ENCODE results near the gene MITF. TPM values are rescaled to one million over a fixed set of nuclear protein-coding genes. Genes with fewer than 3 reads are reported as not detected.
A peak's percentile ranks its signal among the peaks of the same experiment; 100 is the strongest.

Gene MITF
- polyA plus RNA-seq, 1 donor (not counting 4 experiments of a cell fraction or from before 2014, with no cell fraction given), result 2.7 TPM

DNA sequence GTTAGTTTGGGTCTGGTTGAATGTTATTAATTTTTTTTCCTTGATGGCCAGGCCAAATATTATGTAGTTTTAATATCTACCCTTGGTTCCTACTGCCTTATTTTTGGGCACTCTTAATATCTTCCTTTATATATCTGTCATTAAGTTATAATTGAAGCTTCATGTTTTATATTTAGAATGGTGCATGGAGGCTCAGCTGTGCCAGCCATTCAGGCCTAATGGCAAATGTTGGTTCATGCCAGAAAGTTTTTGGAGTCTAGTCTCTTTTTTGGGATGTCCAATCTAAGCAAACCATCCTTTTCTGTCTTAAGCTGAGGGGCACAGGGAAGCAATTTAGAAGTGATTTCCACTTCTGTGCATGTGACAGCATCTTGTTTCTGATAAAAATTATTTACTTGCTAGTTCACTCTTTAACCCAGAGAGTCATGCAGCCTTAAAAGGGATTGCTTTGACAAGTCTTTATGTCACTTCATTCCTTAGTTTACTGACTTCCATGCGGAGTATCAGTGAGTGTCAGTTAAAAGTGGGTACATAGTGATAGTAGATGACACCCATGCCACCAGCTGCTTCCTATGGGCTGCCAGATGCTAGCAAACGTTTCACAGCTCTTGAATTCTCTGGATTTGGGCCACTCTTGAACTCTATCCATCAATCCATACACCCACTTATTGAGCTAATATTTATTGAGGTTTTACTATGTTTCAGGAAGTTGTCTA is 33.0 kb downstream of the MITF start:
- Histone ChIP-seq H2AFZ (ENCODE audit: control insufficient read depth, low read length) (no peak overlapping the region), H3K9me1 (ENCODE audit: control insufficient read depth, extremely low read depth, insufficient read depth, low read length) (no peaks in the 10 kb centered on the region), H3K4me3 (ENCODE audit: control insufficient read depth in 2 of 3, extremely low read depth in 1 of 3, insufficient read depth in 2 of 3, low read depth in 1 of 3, low read length in 3 of 3) (no peak overlapping the region), H3K36me3 (ENCODE audit: control insufficient read depth in 2 of 2, extremely low read depth in 1 of 2, insufficient read depth in 2 of 2, low read length in 2 of 2) (no peaks in the 10 kb centered on the region), H3K27me3 (ENCODE audit: control insufficient read depth, extremely low read depth, insufficient read depth, low read length) (no peaks in the 10 kb centered on the region), H3K4me2 (ENCODE audit: control insufficient read depth, extremely low read depth, insufficient read depth, low read depth, low read length) (no peak overlapping the region), H3K79me2 (ENCODE audit: control insufficient read depth, insufficient read depth, low read length) (no peaks in the 10 kb centered on the region), H3K27ac (ENCODE audit: control insufficient read depth, insufficient read depth, low read length) (no peak overlapping the region), H3K9ac (ENCODE audit: control insufficient read depth, extremely low read depth, insufficient read depth, low read length) (no peak overlapping the region), H3K9me3 (ENCODE audit: control insufficient read depth, low read depth, low read length) (no peaks in the 10 kb centered on the region), H4K20me1 (ENCODE audit: control insufficient read depth, extremely low read depth, insufficient read depth, low read length) (no peaks in the 10 kb centered on the region), H3K4me1 (ENCODE audit: control insufficient read depth, extremely low read depth, insufficient read depth, low read length) (peaks cover 39% of the 10 kb centered on the region)
- no peak for TF ChIP-seq EZH2 (IDR thresholded peaks at IDR 0.05; ENCODE audit: low read length)
- TF ChIP-seq, protein P1, sequence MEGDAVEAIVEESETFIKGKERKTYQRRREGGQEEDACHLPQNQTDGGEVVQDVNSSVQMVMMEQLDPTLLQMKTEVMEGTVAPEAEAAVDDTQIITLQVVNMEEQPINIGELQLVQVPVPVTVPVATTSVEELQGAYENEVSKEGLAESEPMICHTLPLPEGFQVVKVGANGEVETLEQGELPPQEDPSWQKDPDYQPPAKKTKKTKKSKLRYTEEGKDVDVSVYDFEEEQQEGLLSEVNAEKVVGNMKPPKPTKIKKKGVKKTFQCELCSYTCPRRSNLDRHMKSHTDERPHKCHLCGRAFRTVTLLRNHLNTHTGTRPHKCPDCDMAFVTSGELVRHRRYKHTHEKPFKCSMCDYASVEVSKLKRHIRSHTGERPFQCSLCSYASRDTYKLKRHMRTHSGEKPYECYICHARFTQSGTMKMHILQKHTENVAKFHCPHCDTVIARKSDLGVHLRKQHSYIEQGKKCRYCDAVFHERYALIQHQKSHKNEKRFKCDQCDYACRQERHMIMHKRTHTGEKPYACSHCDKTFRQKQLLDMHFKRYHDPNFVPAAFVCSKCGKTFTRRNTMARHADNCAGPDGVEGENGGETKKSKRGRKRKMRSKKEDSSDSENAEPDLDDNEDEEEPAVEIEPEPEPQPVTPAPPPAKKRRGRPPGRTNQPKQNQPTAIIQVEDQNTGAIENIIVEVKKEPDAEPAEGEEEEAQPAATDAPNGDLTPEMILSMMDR (optimal IDR thresholded peaks at IDR 0.05 in 1 of 3, IDR thresholded peaks at IDR 0.05 in 1 of 3, conservative IDR thresholded peaks at IDR 0.05 in 1 of 3; ENCODE audit: extremely low read depth in 1 of 3, insufficient read depth in 2 of 3, low read length in 3 of 3), result no peak
- DNase-seq (ENCODE audit: low read depth, low spot score) (no peak), FAIRE-seq (peak; percentile 48)
- dilution Hi-C loops (cut with MboI; ENCODE audit: extremely low pct_ligation_motif_present, low sequenced_read_pairs), result no loop called here

DNA sequence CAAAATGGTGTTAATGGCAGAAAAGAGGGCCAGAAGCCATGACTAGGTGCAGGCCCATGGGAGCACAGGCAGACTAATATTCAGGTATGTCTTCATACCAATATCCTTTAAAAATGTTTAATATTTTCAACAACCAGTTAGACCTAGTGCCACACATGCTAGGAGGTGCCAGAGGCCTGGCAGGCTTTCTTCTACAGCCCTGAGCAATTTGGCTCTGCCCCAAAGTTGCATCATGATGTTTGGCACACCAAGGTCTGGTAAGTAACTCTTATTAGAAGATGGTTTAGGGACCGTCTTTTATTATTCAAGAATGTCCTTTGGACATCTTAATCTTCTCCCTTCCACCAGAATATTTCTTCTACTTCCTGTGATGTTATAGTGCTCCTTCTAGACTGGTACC is 34.8 kb downstream of the MITF start:
- no peak overlapping the region for H3K4me2 ChIP-seq (ENCODE audit: control insufficient read depth, extremely low read depth, insufficient read depth, low read depth, low read length)
- no peak overlapping the region for H3K9ac ChIP-seq (ENCODE audit: control insufficient read depth, extremely low read depth, insufficient read depth, low read length)
- no peak overlapping the region for H3K4me3 ChIP-seq (ENCODE audit: control insufficient read depth in 2 of 3, extremely low read depth in 1 of 3, insufficient read depth in 2 of 3, low read depth in 1 of 3, low read length in 3 of 3)
- no peaks in the 10 kb centered on the region for H3K36me3 ChIP-seq (ENCODE audit: control insufficient read depth in 2 of 2, extremely low read depth in 1 of 2, insufficient read depth in 2 of 2, low read length in 2 of 2)
- H3K9me3 ChIP-seq (ENCODE audit: control insufficient read depth, low read depth, low read length), result no peaks in the 10 kb centered on the region
- H3K9me1 ChIP-seq (ENCODE audit: control insufficient read depth, extremely low read depth, insufficient read depth, low read length), result no peaks in the 10 kb centered on the region
- H4K20me1 ChIP-seq (ENCODE audit: control insufficient read depth, extremely low read depth, insufficient read depth, low read length), result no peaks in the 10 kb centered on the region
- no peak for DNase-seq (ENCODE audit: low read depth, low spot score)
- dilution Hi-C loops (cut with MboI; ENCODE audit: extremely low pct_ligation_motif_present, low sequenced_read_pairs), result no loop called here
- H2AFZ ChIP-seq (ENCODE audit: control insufficient read depth, low read length), result no peak overlapping the region
- TF ChIP-seq EZH2 (IDR thresholded peaks at IDR 0.05; ENCODE audit: low read length), result no peak
- TF ChIP-seq, protein P1 (optimal IDR thresholded peaks at IDR 0.05 in 1 of 3, IDR thresholded peaks at IDR 0.05 in 1 of 3, conservative IDR thresholded peaks at IDR 0.05 in 1 of 3; ENCODE audit: extremely low read depth in 1 of 3, insufficient read depth in 2 of 3, low read length in 3 of 3), result no peak
- no peaks in the 10 kb centered on the region for H3K79me2 ChIP-seq (ENCODE audit: control insufficient read depth, insufficient read depth, low read length)
- H3K27me3 ChIP-seq (ENCODE audit: control insufficient read depth, extremely low read depth, insufficient read depth, low read length), result no peaks in the 10 kb centered on the region
- FAIRE-seq, result peak; percentile 44
- peaks cover 25% of the 10 kb centered on the region for H3K4me1 ChIP-seq (ENCODE audit: control insufficient read depth, extremely low read depth, insufficient read depth, low read length)
- no peak overlapping the region for H3K27ac ChIP-seq (ENCODE audit: control insufficient read depth, insufficient read depth, low read length)

Measured in keratinocyte (primary cell).